ENCODE measurements around the gene PLA2G2A.
"Not testable (repeated sequence)": the region's sequence is repeated elsewhere in the genome, so short reads cannot be mapped to it uniquely, and the experiment has no call there.

PLA2G2A gene

DNA sequence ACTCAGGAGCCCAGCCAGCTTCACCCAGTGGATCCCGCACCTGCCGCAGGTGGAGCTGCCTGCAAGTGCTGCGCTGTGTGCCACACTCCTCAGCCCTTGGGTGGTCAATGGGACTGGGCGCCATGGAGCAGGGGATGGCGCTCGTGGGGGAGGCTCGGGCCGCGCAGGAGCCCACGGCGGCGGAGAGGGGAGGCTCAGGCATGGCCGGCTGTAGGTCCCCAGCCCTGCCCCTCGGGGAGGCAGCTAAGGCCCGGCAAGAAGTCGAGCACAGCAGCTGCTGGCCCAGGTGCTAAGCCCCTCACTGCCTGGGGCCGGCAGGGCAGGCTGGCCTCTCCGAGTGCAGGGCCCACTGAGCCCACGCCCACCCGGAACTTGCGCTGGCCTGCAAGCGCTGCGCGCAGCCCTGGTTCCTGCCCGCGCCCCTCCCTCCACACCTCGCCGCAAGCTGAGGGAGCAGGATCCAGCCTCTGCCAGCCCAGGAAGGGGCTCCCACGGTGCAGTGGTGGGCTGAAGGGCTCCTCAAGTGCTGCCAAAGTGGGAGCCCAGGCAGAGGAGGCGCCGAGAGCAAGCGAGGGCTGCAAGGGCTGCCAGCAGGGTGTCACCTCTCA is 5.1 kb upstream of the PLA2G2A start:
- H3K27ac ChIP-seq (ENCODE audit: low read depth, low read length); H3K27me3 ChIP-seq (ENCODE audit: control insufficient read depth, insufficient read depth, low read length); H3K36me3 ChIP-seq (ENCODE audit: control insufficient read depth, insufficient read depth, low read length); H3K4me3 ChIP-seq (ENCODE audit: low read length); H3K9ac ChIP-seq (ENCODE audit: low read length): not testable (repeated sequence)
- H3K4me1 ChIP-seq (ENCODE audit: control insufficient read depth, insufficient read depth, low read length) = peaks cover 12% of the 10 kb centered on the region

DNA sequence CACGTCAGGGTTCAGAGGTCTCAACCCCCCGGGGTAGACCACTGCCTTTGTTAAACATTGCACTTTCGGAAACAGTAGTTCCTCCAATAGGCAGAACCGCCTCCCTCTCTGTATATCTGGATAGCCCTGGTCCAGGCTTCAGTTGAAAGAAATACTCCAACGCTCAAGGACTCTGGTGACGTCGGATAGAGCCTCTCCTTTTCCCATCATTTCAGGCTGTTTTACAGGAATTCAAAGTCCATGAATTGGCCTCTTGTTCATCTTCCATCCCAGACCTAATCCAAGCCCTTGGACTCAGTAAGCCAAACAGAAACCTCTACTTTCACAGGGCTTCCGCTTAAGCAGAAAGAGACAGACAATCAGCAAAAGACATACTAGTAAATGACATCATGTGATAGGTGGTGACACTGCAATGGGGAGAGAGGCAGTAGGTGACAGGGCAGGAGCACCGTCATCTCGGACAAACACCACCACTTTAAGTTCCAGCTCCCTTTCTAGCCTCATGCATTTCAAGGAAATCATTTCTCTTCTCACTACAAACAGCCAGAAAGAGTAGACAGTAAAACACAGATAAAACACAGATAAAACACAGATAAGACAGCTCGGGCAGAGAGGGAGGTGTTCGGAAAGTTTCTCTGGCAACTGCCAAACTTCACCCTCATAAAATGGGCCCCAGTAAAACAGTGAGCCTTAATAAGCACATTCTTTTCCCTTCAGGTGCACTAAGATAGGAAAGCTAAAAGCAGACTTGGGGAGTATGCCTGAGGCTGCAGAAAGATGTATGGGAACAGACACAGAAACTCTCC is 2.3 kb upstream of the PLA2G2A start:
- peak overlapping the region; percentile 7 for H3K4me3 ChIP-seq (ENCODE audit: low read length)
- no peaks in the 10 kb centered on the region for H3K36me3 ChIP-seq (ENCODE audit: control insufficient read depth, insufficient read depth, low read length)
- peaks cover 14% of the 10 kb centered on the region for H3K4me1 ChIP-seq (ENCODE audit: control insufficient read depth, insufficient read depth, low read length)
- H3K27me3 ChIP-seq (ENCODE audit: control insufficient read depth, insufficient read depth, low read length) = no peaks in the 10 kb centered on the region
- H3K9ac ChIP-seq (ENCODE audit: low read length) = no peak overlapping the region
- H3K27ac ChIP-seq (ENCODE audit: low read depth, low read length) = peak overlapping the region; percentile 21

GRCh38 chr1:19981170-19981506 is 1.7 kb upstream of the PLA2G2A start:
- no peaks in the 10 kb centered on the region for H3K36me3 ChIP-seq (ENCODE audit: control insufficient read depth, insufficient read depth, low read length)
- peaks cover 14% of the 10 kb centered on the region for H3K4me1 ChIP-seq (ENCODE audit: control insufficient read depth, insufficient read depth, low read length)
- no peaks in the 10 kb centered on the region for H3K27me3 ChIP-seq (ENCODE audit: control insufficient read depth, insufficient read depth, low read length)
- no peak overlapping the region for H3K9ac ChIP-seq (ENCODE audit: low read length)
- peak overlapping the region; percentile 11 for H3K27ac ChIP-seq (ENCODE audit: low read depth, low read length)
- peak overlapping the region; percentile 7 for H3K4me3 ChIP-seq (ENCODE audit: low read length)

DNA sequence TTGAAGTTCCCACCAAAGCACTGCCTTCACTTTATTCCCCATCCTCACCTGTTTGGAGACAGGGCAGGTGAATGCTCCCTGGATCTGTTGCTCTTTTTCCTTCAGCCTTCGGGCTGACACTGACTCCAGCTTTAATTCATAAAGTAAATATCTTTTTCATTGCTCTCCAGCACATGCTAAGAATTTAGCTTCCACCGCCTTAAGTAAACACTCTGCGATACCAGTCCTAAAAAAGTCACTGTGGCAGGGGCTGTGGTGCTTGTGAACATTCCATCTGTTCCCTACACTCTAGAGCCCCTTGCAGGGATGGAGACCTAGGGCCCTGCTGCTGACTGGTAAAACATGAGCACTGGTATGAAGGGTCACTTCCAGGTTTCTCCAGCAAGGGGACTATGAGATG is 896 bp upstream of the PLA2G2A start:
- Histone ChIP-seq H3K27me3 (ENCODE audit: control insufficient read depth, insufficient read depth, low read length) (no peaks in the 10 kb centered on the region), H3K4me3 (ENCODE audit: low read length) (no peak overlapping the region), H3K27ac (ENCODE audit: low read depth, low read length) (peak overlapping the region; percentile 11), H3K36me3 (ENCODE audit: control insufficient read depth, insufficient read depth, low read length) (no peaks in the 10 kb centered on the region), H3K9ac (ENCODE audit: low read length) (no peak overlapping the region), H3K4me1 (ENCODE audit: control insufficient read depth, insufficient read depth, low read length) (peaks cover 14% of the 10 kb centered on the region)

DNA sequence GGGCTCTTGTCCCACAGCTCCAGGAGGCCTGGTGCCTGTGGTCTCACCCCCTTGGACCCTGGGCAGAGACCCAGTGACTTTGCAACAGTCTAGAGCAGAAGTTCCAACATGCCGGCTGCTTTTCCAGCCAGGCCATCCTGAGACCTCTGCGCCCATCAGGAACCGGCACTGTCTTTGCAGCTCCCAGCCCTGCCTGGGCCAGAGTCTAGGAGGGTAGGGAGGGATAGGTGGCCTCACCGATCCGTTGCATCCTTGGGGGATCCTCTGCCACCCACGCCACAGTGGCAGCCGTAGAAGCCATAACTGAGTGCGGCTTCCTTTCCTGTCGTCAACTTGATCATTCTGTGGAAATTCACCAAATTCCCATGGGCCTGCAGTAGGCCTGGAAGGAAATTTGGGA is 1.3 kb downstream of the PLA2G2A start:
- Histone ChIP-seq H3K4me3 (ENCODE audit: low read length) (no peak overlapping the region), H3K27ac (ENCODE audit: low read depth, low read length) (no peak overlapping the region), H3K9ac (ENCODE audit: low read length) (no peak overlapping the region), H3K4me1 (ENCODE audit: control insufficient read depth, insufficient read depth, low read length) (peaks cover 14% of the 10 kb centered on the region), H3K36me3 (ENCODE audit: control insufficient read depth, insufficient read depth, low read length) (no peaks in the 10 kb centered on the region), H3K27me3 (ENCODE audit: control insufficient read depth, insufficient read depth, low read length) (no peaks in the 10 kb centered on the region)

DNA sequence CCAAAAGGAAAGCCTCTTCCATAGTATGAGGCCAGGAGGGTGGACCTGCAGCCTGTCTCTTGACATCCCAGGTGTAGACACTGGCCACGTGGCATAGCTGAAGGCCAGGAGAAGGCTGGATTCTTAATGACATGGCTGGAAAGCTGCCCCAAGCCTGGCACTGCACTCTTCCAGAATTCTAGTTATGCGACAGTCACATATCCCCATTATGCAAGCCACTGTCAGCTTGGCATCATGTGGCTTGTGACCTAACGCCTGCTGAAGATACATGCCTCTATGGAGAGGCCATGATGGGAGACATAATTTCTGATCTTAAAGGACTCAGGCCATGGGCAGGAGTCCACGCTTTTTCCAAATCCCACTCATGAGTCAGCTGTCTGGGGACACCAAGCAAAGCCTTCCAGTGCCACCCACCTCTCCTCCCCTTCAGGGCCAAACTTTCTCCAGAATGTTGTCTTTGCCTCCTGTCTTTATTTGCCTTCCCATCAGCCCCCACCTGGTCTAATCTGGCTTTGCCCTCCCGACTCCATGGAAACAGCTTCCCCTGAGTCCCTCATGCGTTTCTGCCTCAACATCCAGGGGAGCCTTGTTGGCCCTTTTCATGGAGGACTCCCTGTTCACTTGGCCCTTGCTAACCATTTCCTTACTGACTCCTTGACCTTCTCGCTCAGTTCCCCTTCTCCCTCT is 3.0 kb downstream of the PLA2G2A start:
- H3K27me3 ChIP-seq (ENCODE audit: control insufficient read depth, insufficient read depth, low read length) = no peaks in the 10 kb centered on the region
- H3K27ac ChIP-seq (ENCODE audit: low read depth, low read length) = no peak overlapping the region
- no peak overlapping the region for H3K9ac ChIP-seq (ENCODE audit: low read length)
- H3K36me3 ChIP-seq (ENCODE audit: control insufficient read depth, insufficient read depth, low read length) = no peaks in the 10 kb centered on the region
- peaks cover 13% of the 10 kb centered on the region for H3K4me1 ChIP-seq (ENCODE audit: control insufficient read depth, insufficient read depth, low read length)
- no peak overlapping the region for H3K4me3 ChIP-seq (ENCODE audit: low read length)

DNA sequence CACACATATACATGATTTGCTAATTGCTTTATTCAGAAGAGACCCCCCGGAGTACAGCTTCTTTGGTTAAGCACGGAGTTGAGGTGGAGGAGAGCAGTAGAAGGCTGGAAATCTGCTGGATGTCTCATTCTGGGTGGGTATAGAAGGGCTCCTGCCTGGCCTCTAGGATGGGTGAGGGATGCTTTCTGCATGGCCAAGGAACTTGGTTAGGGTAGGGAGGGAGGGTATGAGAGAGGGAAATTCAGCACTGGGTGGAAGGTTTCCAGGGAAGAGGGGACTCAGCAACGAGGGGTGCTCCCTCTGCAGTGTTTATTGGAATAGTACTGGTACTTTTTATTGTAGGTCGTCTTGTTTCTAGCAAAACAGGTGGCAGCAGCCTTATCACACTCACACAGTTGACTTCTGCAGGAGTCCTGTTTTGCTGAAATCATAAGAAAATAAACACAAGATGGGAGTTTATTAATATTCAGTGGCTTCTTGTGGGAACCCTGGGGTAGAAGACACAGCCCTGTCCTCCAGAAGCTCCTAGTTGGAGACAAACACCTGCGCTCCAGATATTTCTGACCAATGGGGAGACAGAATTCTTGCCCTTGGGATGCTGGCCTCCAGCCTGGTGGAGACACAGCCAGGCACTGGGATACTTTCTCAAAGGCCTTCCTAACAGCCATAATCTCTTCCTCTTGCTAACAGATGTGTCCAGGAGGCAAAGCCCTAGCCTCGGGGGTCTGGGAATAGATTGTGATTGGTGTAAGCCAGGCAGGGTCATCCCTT is 3.8 kb downstream of the PLA2G2A start:
- Histone ChIP-seq H3K27ac (ENCODE audit: low read depth, low read length) (no peak overlapping the region), H3K9ac (ENCODE audit: low read length) (no peak overlapping the region), H3K4me3 (ENCODE audit: low read length) (no peak overlapping the region), H3K4me1 (ENCODE audit: control insufficient read depth, insufficient read depth, low read length) (peaks cover 9% of the 10 kb centered on the region), H3K27me3 (ENCODE audit: control insufficient read depth, insufficient read depth, low read length) (no peaks in the 10 kb centered on the region), H3K36me3 (ENCODE audit: control insufficient read depth, insufficient read depth, low read length) (no peaks in the 10 kb centered on the region)

DNA sequence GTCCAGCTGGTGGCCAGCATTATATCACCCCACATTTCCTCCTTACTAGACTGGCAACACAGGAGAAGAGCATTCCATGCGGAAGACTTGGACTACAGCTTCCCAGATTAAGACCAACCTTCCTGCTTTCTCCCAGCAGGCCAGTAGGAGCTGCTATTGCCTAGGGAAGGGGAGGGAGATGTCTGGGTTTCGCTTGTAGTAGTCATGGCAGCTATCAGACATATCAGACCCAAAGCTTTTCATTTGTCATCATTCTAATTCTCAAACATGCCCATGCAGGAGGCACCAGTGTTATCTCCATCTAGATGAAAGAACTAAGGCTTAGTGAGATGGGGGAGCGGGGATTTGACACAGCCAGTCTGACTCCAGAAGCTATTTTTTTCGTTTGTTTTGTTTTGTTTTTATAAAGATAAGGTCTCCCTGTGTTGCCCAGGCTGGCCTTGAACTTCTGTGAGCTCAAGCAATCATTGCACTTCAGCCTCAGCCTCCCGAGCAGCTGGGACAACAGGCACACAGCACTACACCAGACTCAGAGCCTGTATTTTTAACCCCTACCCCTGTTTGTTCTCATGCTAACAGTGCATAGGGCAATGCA is 4.5 kb downstream of the PLA2G2A start:
- Histone ChIP-seq H3K4me1 (ENCODE audit: control insufficient read depth, insufficient read depth, low read length) (peaks cover 4% of the 10 kb centered on the region), H3K9ac (ENCODE audit: low read length) (no peak overlapping the region), H3K4me3 (ENCODE audit: low read length) (no peak overlapping the region), H3K27ac (ENCODE audit: low read depth, low read length) (no peak overlapping the region), H3K27me3 (ENCODE audit: control insufficient read depth, insufficient read depth, low read length) (no peaks in the 10 kb centered on the region), H3K36me3 (ENCODE audit: control insufficient read depth, insufficient read depth, low read length) (no peaks in the 10 kb centered on the region)

- H3K36me3 ChIP-seq (ENCODE audit: control insufficient read depth, insufficient read depth, low read length) = no peaks in the 10 kb centered on the region
- no peak overlapping the region for H3K27ac ChIP-seq (ENCODE audit: low read depth, low read length)
- H3K4me1 ChIP-seq (ENCODE audit: control insufficient read depth, insufficient read depth, low read length) = no peaks in the 10 kb centered on the region
- no peak overlapping the region for H3K9ac ChIP-seq (ENCODE audit: low read length)
- no peaks in the 10 kb centered on the region for H3K27me3 ChIP-seq (ENCODE audit: control insufficient read depth, insufficient read depth, low read length)
- no peak overlapping the region for H3K4me3 ChIP-seq (ENCODE audit: low read length)
These were observed 5.8 kb downstream of the PLA2G2A start for GRCh38 chr1:19973616-19974015.

GRCh38 chr1:19971664-19972063 is 7.8 kb downstream of the PLA2G2A start:
- Histone ChIP-seq H3K36me3 (ENCODE audit: control insufficient read depth, insufficient read depth, low read length) (no peaks in the 10 kb centered on the region), H3K4me1 (ENCODE audit: control insufficient read depth, insufficient read depth, low read length) (no peaks in the 10 kb centered on the region), H3K4me3 (ENCODE audit: low read length) (no peak overlapping the region), H3K9ac (ENCODE audit: low read length) (no peak overlapping the region), H3K27me3 (ENCODE audit: control insufficient read depth, insufficient read depth, low read length) (no peaks in the 10 kb centered on the region), H3K27ac (ENCODE audit: low read depth, low read length) (no peak overlapping the region)

GRCh38 chr1:19969898-19970660 is 9.3 kb downstream of the PLA2G2A start:
- Histone ChIP-seq H3K9ac (ENCODE audit: low read length) (no peak overlapping the region), H3K4me1 (ENCODE audit: control insufficient read depth, insufficient read depth, low read length) (no peaks in the 10 kb centered on the region), H3K27me3 (ENCODE audit: control insufficient read depth, insufficient read depth, low read length) (no peaks in the 10 kb centered on the region), H3K27ac (ENCODE audit: low read depth, low read length) (no peak overlapping the region), H3K36me3 (ENCODE audit: control insufficient read depth, insufficient read depth, low read length) (no peaks in the 10 kb centered on the region), H3K4me3 (ENCODE audit: low read length) (no peak overlapping the region)

Measured in rectal smooth muscle tissue (tissue), 1 donor.